Esophagus muscularis mucosa (tissue), 4 donors: Measurements from ENCODE around the gene UVRAG.

Experiments used
- CTCF ChIP-seq, 3 experiments: fragments of 200-600 bp in 2 of 3; fragments of 450-650 bp in 1 of 3; sonication (generic) in 2 of 3; IDR thresholded peaks; one replicate each; pipeline ENCODE4 v1.5.1; 2017 to 2019; ENCODE audit warnings: antibody characterized with exemption in 3 of 3, mild to moderate bottlenecking in 2 of 3, moderate library complexity in 1 of 3
- EP300 ChIP-seq: sonication (generic); formaldehyde crosslinking; IDR thresholded peaks from one replicate; pipeline ENCODE4 v1.6.1; 2017; ENCODE audit warnings: antibody characterized with exemption
- POLR2A ChIP-seq: fragments of 450-650 bp; IDR thresholded peaks from one replicate; pipeline ENCODE4 v1.6.1; 2017; ENCODE audit warnings: antibody characterized with exemption, moderate library complexity, mild to moderate bottlenecking, low read depth
- POLR2AphosphoS5 ChIP-seq, 2 donors: sonication (generic); formaldehyde crosslinking; IDR thresholded peaks; one replicate each; pipeline ENCODE4 v1.6.1; 2017; ENCODE audit warnings: antibody characterized with exemption in 2 of 2

GRCh38 chr11:75773595-75774353 is 41.2 kb upstream of the UVRAG start:
- no peak for TF ChIP-seq POLR2A
- TF ChIP-seq CTCF (IDR thresholded peaks at IDR 0.05): no peak
- no peak for TF ChIP-seq EP300
- no peak for TF ChIP-seq POLR2AphosphoS5 (IDR thresholded peaks at IDR 0.05)
